ENCODE results near the gene BRSK1. TPM values are rescaled to one million over a fixed set of nuclear protein-coding genes. Genes with fewer than 3 reads are reported as not detected.

Gene BRSK1
- total RNA-seq, 8 experiments from 2014 or later, result 1.4 to 102 (median 77.8) TPM

- Histone ChIP-seq H3K4me3 (no peak overlapping the region), H3K27ac (no peak overlapping the region), H3K4me1 (replicated peaks in 1 of 2) (no peaks in the 10 kb centered on the region)
- ATAC-seq (replicated peaks in 6 of 8), result no peak
- in situ Hi-C loops (cut with MboI; ENCODE audit: low pct_unique_long_range_greater_than_20kb in 2 of 9, low sequenced_read_pairs in 9 of 9, unreplicated experiment in 9 of 9), result no loop called here
- WGBS, 10 experiments, result 84 to 94% (median 92%) methylated on average over 3 to 13 of the region's 25 CpGs; no CpG with 5 or more reads in 5 of the 10 experiments
Observed at GRCh38 chr19:55270172-55270942, 13.4 kb upstream of the BRSK1 start.

GRCh38 chr19:55272142-55272541, 11.7 kb upstream of the BRSK1 start:
- in situ Hi-C loops (cut with MboI; ENCODE audit: low pct_unique_long_range_greater_than_20kb in 2 of 9, low sequenced_read_pairs in 9 of 9, unreplicated experiment in 9 of 9), result no loop called here
- 79 to 97% (median 94%) methylated on average over 3 to 13 of the region's 18 CpGs; no CpG with 5 or more reads in 3 of the 10 experiments for WGBS, 10 experiments
- Histone ChIP-seq H3K4me3 (no peak overlapping the region), H3K27ac (no peak overlapping the region), H3K4me1 (replicated peaks in 1 of 2) (no peaks in the 10 kb centered on the region)
- no peak for ATAC-seq (replicated peaks in 6 of 8)

GRCh38 chr19:55273978-55274707, 9.7 kb upstream of the BRSK1 start:
- WGBS, 10 experiments, result 93 to 100% (median 100%) methylated on average over 2 to 7 of the region's 36 CpGs; no CpG with 5 or more reads in 7 of the 10 experiments
- Histone ChIP-seq H3K4me1 (replicated peaks in 1 of 2) (peaks cover 5 to 17% of the 10 kb centered on the region in 2 donors), H3K4me3 (no peak overlapping the region), H3K27ac (no peak overlapping the region)
- no peak for ATAC-seq (replicated peaks in 6 of 8)
- in situ Hi-C loops (cut with MboI; ENCODE audit: low pct_unique_long_range_greater_than_20kb in 2 of 9, low sequenced_read_pairs in 9 of 9, unreplicated experiment in 9 of 9), result no loop called here

DNA sequence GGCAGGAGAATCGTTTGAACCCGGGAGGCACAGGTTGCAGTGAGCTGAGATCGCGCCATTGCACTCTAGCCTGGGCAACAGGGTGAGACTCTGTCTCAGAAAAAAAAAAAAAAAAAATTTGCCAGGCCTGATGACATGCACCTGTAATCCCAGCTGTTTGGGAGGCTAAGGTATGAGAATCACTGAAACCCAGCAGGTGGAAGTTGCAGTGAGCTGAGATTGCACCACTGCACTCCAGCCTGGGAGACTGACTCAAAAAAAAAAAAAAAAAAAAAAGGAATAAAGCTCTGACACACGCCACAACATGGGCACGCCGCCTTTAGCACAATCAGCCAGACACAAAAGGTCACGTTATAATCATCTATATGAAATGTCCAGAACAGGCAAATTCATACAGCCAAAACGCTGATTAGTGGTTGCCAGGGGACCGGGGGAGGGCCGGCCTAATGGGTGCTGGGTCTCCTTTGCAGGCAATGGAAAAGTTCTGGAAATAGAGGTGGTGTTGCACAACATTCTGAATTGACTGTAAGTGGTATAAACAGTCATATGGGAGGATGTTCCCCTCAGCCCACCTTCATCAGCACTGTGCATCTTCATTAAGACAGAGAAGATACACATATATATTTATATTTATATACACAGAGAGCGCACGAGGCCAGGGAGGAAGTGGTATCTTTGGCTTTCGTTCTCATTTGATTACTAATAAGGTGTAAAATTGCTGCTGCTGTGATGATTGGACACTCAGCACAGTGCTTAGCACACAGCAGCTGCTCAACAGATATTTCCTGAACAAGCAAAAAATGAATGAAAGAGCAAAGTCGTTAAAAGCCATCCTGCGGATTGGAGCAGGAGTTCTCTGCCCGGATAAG, 7.7 kb upstream of the BRSK1 start:
- no peak for ATAC-seq (replicated peaks in 6 of 8)
- 51 to 100% (median 91%) methylated on average over 1 to 9 of the region's 17 CpGs for WGBS, 10 experiments
- Histone ChIP-seq H3K27ac (no peak overlapping the region), H3K4me3 (no peak overlapping the region), H3K4me1 (replicated peaks in 1 of 2) (peaks cover 12 to 24% of the 10 kb centered on the region in 2 donors)
- in situ Hi-C loops (cut with MboI; ENCODE audit: low pct_unique_long_range_greater_than_20kb in 2 of 9, low sequenced_read_pairs in 9 of 9, unreplicated experiment in 9 of 9), result no loop called here

- WGBS, 10 experiments, result 40 to 100% (median 100%) methylated on average over 1 to 4 of the region's 15 CpGs; no CpG with 5 or more reads in 3 of the 10 experiments
- in situ Hi-C loops (cut with MboI; ENCODE audit: low pct_unique_long_range_greater_than_20kb in 2 of 9, low sequenced_read_pairs in 9 of 9, unreplicated experiment in 9 of 9), result no loop called here
- peak overlapping the region in 1 of 2 donors; percentile 20 for H3K27ac ChIP-seq
- H3K4me3 ChIP-seq, result no peak overlapping the region
- no peak for ATAC-seq (replicated peaks in 6 of 8)
- H3K4me1 ChIP-seq (replicated peaks in 1 of 2), result peaks cover 15 to 27% of the 10 kb centered on the region in 2 donors
Observed at GRCh38 chr19:55276720-55277430, 6.9 kb upstream of the BRSK1 start.

- in situ Hi-C loops (cut with MboI; ENCODE audit: low pct_unique_long_range_greater_than_20kb in 2 of 9, low sequenced_read_pairs in 9 of 9, unreplicated experiment in 9 of 9), result no loop called here
- WGBS, 10 experiments, result 60 to 80% (median 71%) methylated on average over 2 to 7 of the region's 17 CpGs; no CpG with 5 or more reads in 6 of the 10 experiments
- H3K4me1 ChIP-seq (replicated peaks in 1 of 2), result peaks cover 15 to 27% of the 10 kb centered on the region in 2 donors
- H3K4me3 ChIP-seq, result no peak overlapping the region
- ATAC-seq (replicated peaks in 6 of 8), result no peak
- H3K27ac ChIP-seq, result peak overlapping the region in 1 of 2 donors; percentile 20
Observed at GRCh38 chr19:55277494-55277893, 6.3 kb upstream of the BRSK1 start.

DNA sequence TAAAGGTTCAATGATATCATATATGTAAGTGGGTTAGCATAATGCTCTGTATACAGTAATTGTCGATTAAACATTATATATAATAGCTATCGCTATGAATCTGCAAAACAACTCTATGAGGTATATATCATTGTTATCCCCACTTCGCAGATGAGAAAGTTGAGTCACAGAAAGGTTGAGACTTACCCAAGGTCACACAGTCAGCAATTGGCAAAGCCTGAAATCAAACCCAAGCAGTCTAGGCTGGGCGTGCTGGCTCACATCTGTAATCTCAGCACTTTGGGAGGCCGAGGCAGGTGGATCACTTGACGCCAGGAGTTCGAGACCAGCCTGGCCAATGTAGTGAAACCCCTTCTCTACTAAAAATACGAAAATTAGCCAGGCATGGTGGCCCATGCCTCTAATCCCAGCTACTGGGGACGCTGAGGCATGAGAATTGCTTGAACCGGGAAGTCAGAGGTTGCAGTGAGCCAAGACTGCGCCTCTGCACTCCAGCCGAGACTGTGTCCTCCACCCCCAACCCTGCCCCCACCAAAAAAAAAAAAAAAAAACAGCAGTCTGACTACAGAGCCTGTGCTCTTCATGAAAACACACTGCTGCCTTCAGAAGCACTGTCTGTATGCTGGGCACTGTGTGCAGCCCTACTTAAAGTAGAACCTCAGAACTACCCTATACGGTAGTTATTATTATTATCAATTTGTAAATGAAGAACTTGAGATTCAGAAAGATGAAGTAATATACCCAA, 5.2 kb upstream of the BRSK1 start:
- in situ Hi-C loops (cut with MboI; ENCODE audit: low pct_unique_long_range_greater_than_20kb in 2 of 9, low sequenced_read_pairs in 9 of 9, unreplicated experiment in 9 of 9), result no loop called here
- Histone ChIP-seq H3K4me3 (peak overlapping the region; percentile 52 to 63 (median 54)), H3K27ac (peak overlapping the region; percentile 27 to 70)

DNA sequence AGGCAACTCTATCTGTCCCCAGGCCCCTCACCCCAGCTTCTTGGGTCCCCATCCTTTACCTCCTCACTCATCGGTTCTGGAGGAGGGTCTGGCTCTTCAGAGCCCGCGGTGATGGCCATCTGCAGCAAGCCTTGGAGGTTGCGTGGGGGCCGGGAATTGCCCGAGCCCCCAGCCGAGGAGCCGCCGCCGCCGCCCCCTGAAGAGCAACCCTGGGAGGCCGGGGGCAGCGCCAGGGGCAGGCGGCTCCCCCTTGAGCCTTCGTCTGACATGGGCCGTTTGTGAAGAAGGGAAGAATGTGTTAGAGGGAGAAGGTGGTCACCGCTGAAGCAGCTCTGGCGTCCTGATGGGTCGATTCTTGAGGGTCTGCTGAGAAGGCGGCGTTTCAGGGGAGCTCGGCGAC, 4.5 kb upstream of the BRSK1 start:
- Histone ChIP-seq H3K4me3 (peak overlapping the region; percentile 52 to 63 (median 54)), H3K4me1 (replicated peaks in 1 of 2) (peaks cover 22 to 37% of the 10 kb centered on the region in 2 donors), H3K27ac (peak overlapping the region; percentile 70 to 95)
- peak in 3 of 8 experiments; percentile 1 to 10 (median 7) for ATAC-seq (replicated peaks in 6 of 8)
- in situ Hi-C loops (cut with MboI; ENCODE audit: low pct_unique_long_range_greater_than_20kb in 2 of 9, low sequenced_read_pairs in 9 of 9, unreplicated experiment in 9 of 9), result no loop called here
- 0% methylated on average over 2 to 3 of the region's 23 CpGs; no CpG with 5 or more reads in 8 of the 10 experiments for WGBS, 10 experiments

More for the DNA sequence above, 5.2 kb upstream of the BRSK1 start:
- H3K4me1 ChIP-seq (replicated peaks in 1 of 2), result peaks cover 22 to 36% of the 10 kb centered on the region in 2 donors
- WGBS, 10 experiments, result 62 to 100% (median 88%) methylated on average over 1 to 9 of the region's 13 CpGs
- ATAC-seq (replicated peaks in 6 of 8), result no peak

DNA sequence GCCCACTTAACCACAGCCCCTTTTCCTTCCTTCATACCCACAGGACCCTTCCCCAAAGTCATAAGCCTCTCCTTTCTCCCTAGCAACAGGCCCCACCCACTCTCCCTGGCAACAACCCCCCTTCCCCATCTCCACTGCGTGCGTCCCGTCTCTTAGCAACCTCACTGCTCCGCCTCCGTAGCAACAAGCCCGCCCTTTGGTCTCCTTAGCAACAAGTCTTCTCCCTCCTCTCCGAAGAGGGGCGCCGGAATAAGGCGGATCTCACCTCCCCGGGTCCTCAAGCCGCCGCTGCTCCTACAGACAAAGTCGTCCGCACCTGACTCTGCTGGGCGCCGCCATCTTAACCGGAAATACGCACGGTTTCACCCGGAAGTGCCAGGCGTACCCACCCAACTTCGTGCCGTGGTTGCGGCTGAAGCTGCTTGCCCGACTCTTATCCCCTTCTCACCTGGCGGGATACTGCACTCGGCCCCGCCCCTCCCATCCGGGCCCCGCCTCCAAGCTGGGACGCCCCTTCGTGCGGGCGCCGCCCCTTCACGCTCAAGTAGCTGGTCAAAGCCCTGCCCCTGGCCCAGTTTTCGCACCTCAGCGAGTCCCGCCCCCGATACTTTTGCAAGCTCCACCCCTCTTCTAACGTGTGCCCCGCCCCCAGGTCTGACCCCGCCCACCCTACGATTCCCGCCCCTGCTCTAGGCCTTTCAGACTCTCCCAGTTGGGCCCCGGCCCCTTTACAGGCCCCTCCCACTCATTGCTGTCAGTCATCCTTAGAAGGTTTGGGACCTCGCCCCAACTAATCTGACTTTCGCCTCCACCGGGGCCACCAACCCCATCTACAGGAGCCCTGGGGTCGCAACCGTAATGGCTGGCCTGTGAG, 3.8 kb upstream of the BRSK1 start, which contains the start of gene HSPBP1:
HSPBP1 (minus strand) TSS at position 341 of the 874 bp plus-strand sequence. CDS start 502 bp downstream, outside the sequence.
- H3K27ac ChIP-seq, result peak within 1 kb of the TSS; percentile 70 to 95
- 17 to 20% methylated on average over 1 to 2 of the region's 52 CpGs; no CpG with 5 or more reads in 8 of the 10 experiments for WGBS, 10 experiments
- H3K4me3 ChIP-seq, result peak within 1 kb of the TSS; percentile 52 to 63 (median 54)
- in situ Hi-C loops (cut with MboI; ENCODE audit: low pct_unique_long_range_greater_than_20kb in 2 of 9, low sequenced_read_pairs in 9 of 9, unreplicated experiment in 9 of 9), result no loop called here
- peak; percentile 85 to 94 (median 88) for ATAC-seq (replicated peaks in 6 of 8)
- peaks cover 22 to 37% of the 10 kb centered on the region in 2 donors for H3K4me1 ChIP-seq (replicated peaks in 1 of 2)

GRCh38 chr19:55284405-55285058, 735 bp downstream of the BRSK1 start:
- H3K27ac ChIP-seq, result peak overlapping the region; percentile 97 to 98
- peaks cover 21 to 27% of the 10 kb centered on the region in 2 donors for H3K4me1 ChIP-seq (replicated peaks in 1 of 2)
- no CpG with 5 or more reads among the region's 16 CpGs for WGBS, 10 experiments
- H3K4me3 ChIP-seq, result peak overlapping the region; percentile 91 to 100 (median 100)
- in situ Hi-C loops (cut with MboI; ENCODE audit: low pct_unique_long_range_greater_than_20kb in 2 of 9, low sequenced_read_pairs in 9 of 9, unreplicated experiment in 9 of 9), result no loop called here
- ATAC-seq (replicated peaks in 6 of 8), result no peak

Measured in motor neuron (in vitro differentiated cells).